ENCODE measurements around the gene GFOD2.

The GFOD2 gene

GRCh38 chr16:67659675-67660563 lies 59.2 kb downstream of the GFOD2 start, which contains the start of gene ACD:
Gene ACD, minus strand, starts transcription at chr16:67660260. Its CDS starts 40 bp downstream, at chr16:67660220.
- DNase-seq, result peak; percentile 51 to 94 (median 82)

GRCh38 chr16:67658849-67659674 lies 60.1 kb downstream of the GFOD2 start:
- no peak for DNase-seq

- no peak for DNase-seq
Measured at GRCh38 chr16:67657751-67658518, 61.2 kb downstream of the GFOD2 start.

- DNase-seq, result no peak
Measured at GRCh38 chr16:67657017-67657608, 62.0 kb downstream of the GFOD2 start.

- DNase-seq, result no peak
Measured at GRCh38 chr16:67656344-67657016, 62.6 kb downstream of the GFOD2 start.

GRCh38 chr16:67655363-67655762 lies 63.8 kb downstream of the GFOD2 start:
- DNase-seq, result no peak

GRCh38 chr16:67654403-67654911 lies 64.7 kb downstream of the GFOD2 start:
- no peak for DNase-seq

GRCh38 chr16:67653789-67654402 lies 65.2 kb downstream of the GFOD2 start:
- no peak for DNase-seq

- DNase-seq, result peak in 4 of 56 donors; percentile 16 to 44 (median 26)
Measured at GRCh38 chr16:67653128-67653788, 65.9 kb downstream of the GFOD2 start.

GRCh38 chr16:67652578-67653127 lies 66.5 kb downstream of the GFOD2 start:
- peak in 3 of 56 donors; percentile 16 to 26 (median 20) for DNase-seq

- DNase-seq, result no peak
Measured at GRCh38 chr16:67651847-67652246, 67.3 kb downstream of the GFOD2 start.

GRCh38 chr16:67651039-67651438 lies 68.1 kb downstream of the GFOD2 start:
- no peak for DNase-seq

GRCh38 chr16:67650023-67650422 lies 69.1 kb downstream of the GFOD2 start:
- no peak for DNase-seq

GRCh38 chr16:67649494-67649931 lies 69.6 kb downstream of the GFOD2 start:
- no peak for DNase-seq

- no peak for DNase-seq
Measured at GRCh38 chr16:67648764-67649407, 70.2 kb downstream of the GFOD2 start.

GRCh38 chr16:67648088-67648763 lies 70.9 kb downstream of the GFOD2 start:
- no peak for DNase-seq

- no peak for DNase-seq
Measured at GRCh38 chr16:67647681-67648080, 71.4 kb downstream of the GFOD2 start.
